Measurements from ENCODE around the gene PIN4.

- TF ChIP-seq CTCF (IDR thresholded peaks at IDR 0.05) = no peak
- no peak for TF ChIP-seq POLR2A (IDR thresholded peaks at IDR 0.05)
Measured at GRCh38 chrX:72238183-72238582, 56.6 kb downstream of the PIN4 start.

All from thyroid gland (tissue), 4 donors.